Transverse colon (tissue), 4 donors: Measurements from ENCODE around the gene GLS. TPM values are rescaled to one million over a fixed set of nuclear protein-coding genes. Genes with fewer than 3 reads are reported as not detected.

Source experiments
- DNase-seq: peaks from one replicate; pipeline ENCODE4 v3.0.0-alpha.2; 2019
- H3K27ac ChIP-seq, 4 donors: fragments of 200-600 bp; sonication (generic); 2 replicates each; pipeline ENCODE4 v1.5.1; 2016 to 2018; ENCODE audit warnings: inconsistent platforms in 4 of 4
- H3K27me3 ChIP-seq: fragments of 200-600 bp; sonication (generic); 2 replicates; pipeline ENCODE4 v1.5.1; 2017; ENCODE audit warnings: inconsistent platforms
- H3K36me3 ChIP-seq, 4 donors: fragments of 200-600 bp; sonication (generic); 2 replicates each; pipeline ENCODE4 v1.5.1; 2017 to 2019; ENCODE audit warnings: inconsistent platforms in 4 of 4
- H3K4me1 ChIP-seq, 4 donors: fragments of 200-600 bp; sonication (generic); 2 replicates each; pipeline ENCODE4 v1.5.1; 2017 to 2020; ENCODE audit warnings: inconsistent platforms in 4 of 4
- H3K4me3 ChIP-seq, 4 donors: fragments of 200-600 bp; sonication (generic); 1 replicate in 1 of 4; 2 replicates in 3 of 4; pipeline versions ENCODE4 v1.5.1 to v1.6.1; 2017 to 2019; ENCODE audit warnings: inconsistent platforms in 4 of 4
- H3K9me3 ChIP-seq, 2 donors: fragments of 200-600 bp; sonication (generic); 2 replicates each; pipeline ENCODE4 v1.5.1; 2017 to 2019; ENCODE audit warnings: inconsistent platforms in 2 of 2
- EP300 ChIP-seq: sonication (generic); formaldehyde crosslinking; IDR thresholded peaks from one replicate; pipeline ENCODE4 v1.6.1; 2017; ENCODE audit warnings: antibody characterized with exemption, low read depth
- POLR2A ChIP-seq: fragments of 450-650 bp; IDR thresholded peaks from one replicate; pipeline ENCODE4 v1.6.1; 2016; ENCODE audit warnings: antibody characterized with exemption, mild to moderate bottlenecking, moderate library complexity
- POLR2AphosphoS5 ChIP-seq, 3 donors: sonication (generic); formaldehyde crosslinking; IDR thresholded peaks; one replicate each; pipeline ENCODE4 v1.6.1; 2016; ENCODE audit warnings: antibody characterized with exemption in 3 of 3
- WGBS, 2 donors: methylation state at CpG; one replicate each; pipeline ENCODE4 v1.1.5; 2018; ENCODE audit warnings: low coverage in 1 of 2; 5-methylcytosine and 5-hydroxymethylcytosine counted together
- in situ Hi-C, 4 donors: fragments of 200-750 bp; cut with MboI; loops; one replicate each; pipeline versions ENCODE4 v1.15.0 to v1.15.1; 2017; ENCODE audit warnings: low sequenced_read_pairs in 3 of 4, low pct_ligation_motif_present in 1 of 4, low pct_unique_long_range_greater_than_20kb in 1 of 4
- intact Hi-C: fragments of 100-400 bp; cut with DNase I; formaldehyde crosslinking; loops from one replicate; pipeline ENCODE4 v1.15.1; 2023; ENCODE audit warnings: low total_unique reads
- total RNA-seq, 4 donors: library from RNA; depleted of rRNA; stranded (reverse); fragments of >200 nt; gene quantifications; one replicate each; pipeline ENCODE4 v1.1.0, GENCODE V29; 2016
- TF ChIP-seq, protein P1 (sequence below), 5 experiments: fragments of 200-600 bp in 3 of 5; fragments of 450-650 bp in 2 of 5; sonication (generic) in 3 of 5; IDR thresholded peaks; 1 replicate in 2 of 5; 2 replicates in 3 of 5; pipeline ENCODE4 v1.5.1; 2016 to 2017; ENCODE audit warnings: antibody characterized with exemption in 5 of 5, inconsistent platforms in 3 of 5, mild to moderate bottlenecking in 2 of 5, moderate library complexity in 1 of 5

The GLS gene
- total RNA-seq, 4 donors from 2014 or later, result 58.0 to 141 (median 68.7) TPM

DNA sequence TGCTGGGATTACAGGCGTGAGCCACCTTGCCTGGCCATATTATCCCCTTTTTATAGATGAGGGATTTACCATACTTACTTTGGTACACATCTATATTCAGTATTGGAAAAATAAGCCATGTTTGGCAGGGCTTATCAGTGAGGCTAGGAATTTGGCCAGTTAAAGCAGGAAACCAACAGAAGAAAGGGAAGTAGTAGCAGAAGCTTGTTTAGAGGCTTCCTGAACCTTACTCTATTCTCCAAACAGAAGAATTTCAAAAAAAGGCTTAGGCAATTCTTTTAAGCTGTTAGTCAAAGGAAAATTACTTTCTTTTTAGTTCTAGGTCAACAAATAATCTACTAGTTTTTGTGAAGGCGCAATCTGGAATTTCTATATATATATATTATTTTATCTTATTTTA lies 3.2 kb upstream of the GLS start:
- H3K36me3 ChIP-seq, result no peaks in the 10 kb centered on the region
- H3K4me1 ChIP-seq, result peaks cover 0 to 5% (median 2%) of the 10 kb centered on the region in 4 donors
- DNase-seq, result no peak
- TF ChIP-seq, protein P1, sequence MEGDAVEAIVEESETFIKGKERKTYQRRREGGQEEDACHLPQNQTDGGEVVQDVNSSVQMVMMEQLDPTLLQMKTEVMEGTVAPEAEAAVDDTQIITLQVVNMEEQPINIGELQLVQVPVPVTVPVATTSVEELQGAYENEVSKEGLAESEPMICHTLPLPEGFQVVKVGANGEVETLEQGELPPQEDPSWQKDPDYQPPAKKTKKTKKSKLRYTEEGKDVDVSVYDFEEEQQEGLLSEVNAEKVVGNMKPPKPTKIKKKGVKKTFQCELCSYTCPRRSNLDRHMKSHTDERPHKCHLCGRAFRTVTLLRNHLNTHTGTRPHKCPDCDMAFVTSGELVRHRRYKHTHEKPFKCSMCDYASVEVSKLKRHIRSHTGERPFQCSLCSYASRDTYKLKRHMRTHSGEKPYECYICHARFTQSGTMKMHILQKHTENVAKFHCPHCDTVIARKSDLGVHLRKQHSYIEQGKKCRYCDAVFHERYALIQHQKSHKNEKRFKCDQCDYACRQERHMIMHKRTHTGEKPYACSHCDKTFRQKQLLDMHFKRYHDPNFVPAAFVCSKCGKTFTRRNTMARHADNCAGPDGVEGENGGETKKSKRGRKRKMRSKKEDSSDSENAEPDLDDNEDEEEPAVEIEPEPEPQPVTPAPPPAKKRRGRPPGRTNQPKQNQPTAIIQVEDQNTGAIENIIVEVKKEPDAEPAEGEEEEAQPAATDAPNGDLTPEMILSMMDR (IDR thresholded peaks at IDR 0.05), result no peak
- no peak for TF ChIP-seq POLR2A
- no peaks in the 10 kb centered on the region for H3K27me3 ChIP-seq
- H3K4me3 ChIP-seq, result no peak overlapping the region
- H3K9me3 ChIP-seq, result no peaks in the 10 kb centered on the region
- WGBS, 2 donors, result 94 to 100% methylated on average over 1 to 2 of the region's 2 CpGs
- in situ Hi-C loops (loop anchor here in 1 of 4 donors (25.0 kb wide), 1 partner anchor 135 kb away; the partner anchor contains the start of gene STAT1), intact Hi-C loops (no loop called here)
- no peak overlapping the region for H3K27ac ChIP-seq

DNA sequence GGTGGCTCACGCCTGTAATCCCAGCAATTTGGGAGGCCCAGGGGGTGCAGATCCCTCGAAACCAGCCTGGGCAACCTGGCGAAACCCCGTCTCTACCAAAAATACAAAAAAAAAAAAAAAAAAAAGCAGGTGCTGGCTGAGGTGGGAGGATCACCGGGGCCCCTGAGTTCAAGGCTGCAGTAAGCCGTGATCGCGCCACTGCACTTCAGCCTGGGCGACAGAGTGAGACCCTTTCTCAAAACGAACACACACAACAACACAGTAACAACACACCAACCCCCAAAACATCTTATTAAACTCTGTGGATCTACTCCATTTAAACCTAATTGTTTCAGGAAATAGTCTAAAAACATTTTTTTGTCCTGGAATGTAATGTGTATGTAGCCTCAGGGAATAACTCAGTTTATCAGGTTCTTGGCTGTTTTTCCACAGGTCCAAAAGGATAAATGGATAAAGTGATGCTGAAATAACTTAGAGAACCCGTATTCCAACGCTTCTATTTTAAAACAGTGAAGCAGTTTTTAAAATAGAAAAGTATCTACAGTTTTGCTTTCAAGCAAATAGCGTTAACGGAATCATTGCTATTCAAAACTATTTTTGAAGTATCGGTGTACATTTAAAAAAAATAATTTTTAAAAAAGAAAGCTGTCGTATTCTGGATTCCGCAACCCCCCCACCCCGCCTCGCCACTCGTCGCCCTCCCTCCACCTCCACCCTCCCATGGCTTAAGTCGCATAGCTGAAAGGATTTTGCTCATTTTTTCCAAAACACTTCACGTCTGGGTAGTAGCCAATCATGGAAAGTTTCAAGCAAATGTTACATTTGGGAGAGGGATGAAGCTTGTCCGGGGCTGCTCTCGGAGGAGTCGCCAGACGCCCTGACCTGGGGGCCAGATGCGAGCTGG lies 895 bp upstream of the GLS start:
- Histone ChIP-seq H3K4me1 (peaks cover 2 to 28% (median 21%) of the 10 kb centered on the region in 4 donors), H3K9me3 (no peaks in the 10 kb centered on the region), H3K27me3 (no peaks in the 10 kb centered on the region), H3K27ac (peak overlapping the region; percentile 98 to 99 (median 98)), H3K4me3 (peak overlapping the region; percentile 47 to 92 (median 79)), H3K36me3 (no peaks in the 10 kb centered on the region)
- no peak for DNase-seq
- 33 to 45% methylated on average over 21 to 28 of the region's 28 CpGs for WGBS, 2 donors
- in situ Hi-C loops (loop anchor here in 1 of 4 donors (25.0 kb wide), 1 partner anchor 133 kb away; the partner anchor contains the start of gene STAT1), intact Hi-C loops (no loop called here)
- TF ChIP-seq POLR2AphosphoS5 (IDR thresholded peaks at IDR 0.05), result no peak

DNA sequence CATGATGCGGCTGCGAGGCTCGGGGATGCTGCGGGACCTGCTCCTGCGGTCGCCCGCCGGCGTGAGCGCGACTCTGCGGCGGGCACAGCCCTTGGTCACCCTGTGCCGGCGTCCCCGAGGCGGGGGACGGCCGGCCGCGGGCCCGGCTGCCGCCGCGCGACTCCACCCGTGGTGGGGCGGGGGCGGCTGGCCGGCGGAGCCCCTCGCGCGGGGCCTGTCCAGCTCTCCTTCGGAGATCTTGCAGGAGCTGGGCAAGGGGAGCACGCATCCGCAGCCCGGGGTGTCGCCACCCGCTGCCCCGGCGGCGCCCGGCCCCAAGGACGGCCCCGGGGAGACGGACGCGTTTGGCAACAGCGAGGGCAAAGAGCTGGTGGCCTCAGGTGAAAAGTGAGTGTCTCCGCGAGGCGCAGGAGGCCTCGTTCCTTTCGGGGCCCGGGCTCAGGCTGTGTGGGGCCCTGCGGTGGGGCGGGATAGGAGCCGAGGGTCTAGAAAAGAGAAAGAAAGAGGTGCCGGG lies 520 bp downstream of the GLS start:
- intact Hi-C loops, result no loop called here
- peak overlapping the region; percentile 98 to 99 (median 98) for H3K27ac ChIP-seq
- 1% methylated on average over 29 of the region's 60 CpGs; no CpG with 5 or more reads in 1 of the 2 donors for WGBS, 2 donors
- H3K4me3 ChIP-seq, result peak overlapping the region; percentile 70 to 96 (median 90)
- H3K9me3 ChIP-seq, result no peaks in the 10 kb centered on the region
- H3K4me1 ChIP-seq, result peaks cover 3 to 40% (median 22%) of the 10 kb centered on the region in 4 donors
- in situ Hi-C loops, result loop anchor here in 1 of 4 donors (25.0 kb wide), 1 partner anchor 131 kb away; the partner anchor contains the start of gene STAT1
- TF ChIP-seq EP300 (no peak), POLR2A (no peak), POLR2AphosphoS5 (IDR thresholded peaks at IDR 0.05) (no peak)
- TF ChIP-seq, protein P1 (IDR thresholded peaks at IDR 0.05), result no peak
- DNase-seq, result no peak
- no peaks in the 10 kb centered on the region for H3K27me3 ChIP-seq
- no peaks in the 10 kb centered on the region for H3K36me3 ChIP-seq

DNA sequence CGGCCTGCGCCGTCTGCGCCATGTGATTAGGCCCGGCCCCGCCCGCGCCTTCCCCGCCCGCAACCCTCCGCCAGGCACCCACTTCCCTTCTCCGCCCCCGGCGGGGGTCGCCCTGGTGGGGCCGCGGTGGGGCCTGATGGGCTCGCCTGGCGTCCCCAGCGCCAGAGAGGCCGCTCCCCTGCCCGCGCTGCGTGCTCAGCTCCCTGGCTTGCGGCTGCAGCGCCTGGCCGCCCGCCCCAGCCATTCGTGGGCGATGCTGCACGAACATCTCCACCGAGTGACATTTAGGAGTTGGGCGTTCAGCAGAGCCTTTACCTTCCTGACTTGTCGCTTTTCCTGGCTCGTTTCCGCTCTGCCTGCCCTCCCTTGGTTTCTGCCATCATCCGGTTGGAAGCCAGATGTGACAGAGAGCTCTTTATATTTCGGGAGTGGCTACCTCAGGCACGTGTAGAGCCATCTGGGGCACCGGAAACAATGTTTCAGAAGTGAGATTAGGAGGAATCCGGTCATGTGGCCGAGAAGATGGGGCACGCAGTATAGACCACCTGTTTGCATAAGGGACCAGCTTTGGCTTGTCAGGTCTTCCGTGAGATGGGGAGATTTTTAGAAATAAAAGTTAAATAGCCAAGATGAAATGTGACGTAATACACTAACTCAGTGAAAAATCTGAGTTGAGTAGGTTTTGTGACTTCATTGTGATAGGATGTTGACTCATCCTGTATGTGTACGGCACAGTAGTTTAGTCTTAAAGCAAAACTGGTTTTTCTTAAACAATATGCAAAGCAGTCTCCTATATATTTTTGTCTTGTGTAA lies 1.2 kb downstream of the GLS start:
- in situ Hi-C loops (loop anchor here in 1 of 4 donors (25.0 kb wide), 1 partner anchor 130 kb away; the partner anchor contains the start of gene STAT1), intact Hi-C loops (no loop called here)

More for the DNA sequence above, 1.2 kb downstream of the GLS start:
- Histone ChIP-seq H3K4me3 (peak overlapping the region; percentile 70 to 96 (median 90)), H3K27me3 (no peaks in the 10 kb centered on the region), H3K4me1 (peaks cover 3 to 47% (median 22%) of the 10 kb centered on the region in 4 donors), H3K27ac (peak overlapping the region; percentile 98 to 99 (median 98)), H3K36me3 (no peaks in the 10 kb centered on the region), H3K9me3 (no peaks in the 10 kb centered on the region)
- TF ChIP-seq POLR2AphosphoS5 (IDR thresholded peaks at IDR 0.05) (peak; percentile 64 to 84 (median 78)), EP300 (no peak), POLR2A (peak; percentile 73)
- TF ChIP-seq, protein P1 (IDR thresholded peaks at IDR 0.05), result peak in 2 of 5 experiments; percentile 6 to 11
- DNase-seq, result peak; percentile 77
- 0% methylated on average over 5 to 37 of the region's 46 CpGs for WGBS, 2 donors
